ENCODE measurements around the gene PIGT.
"Not testable (repeated sequence)": the region's sequence is repeated elsewhere in the genome, so short reads cannot be mapped to it uniquely, and the experiment has no call there.

PIGT gene

DNA sequence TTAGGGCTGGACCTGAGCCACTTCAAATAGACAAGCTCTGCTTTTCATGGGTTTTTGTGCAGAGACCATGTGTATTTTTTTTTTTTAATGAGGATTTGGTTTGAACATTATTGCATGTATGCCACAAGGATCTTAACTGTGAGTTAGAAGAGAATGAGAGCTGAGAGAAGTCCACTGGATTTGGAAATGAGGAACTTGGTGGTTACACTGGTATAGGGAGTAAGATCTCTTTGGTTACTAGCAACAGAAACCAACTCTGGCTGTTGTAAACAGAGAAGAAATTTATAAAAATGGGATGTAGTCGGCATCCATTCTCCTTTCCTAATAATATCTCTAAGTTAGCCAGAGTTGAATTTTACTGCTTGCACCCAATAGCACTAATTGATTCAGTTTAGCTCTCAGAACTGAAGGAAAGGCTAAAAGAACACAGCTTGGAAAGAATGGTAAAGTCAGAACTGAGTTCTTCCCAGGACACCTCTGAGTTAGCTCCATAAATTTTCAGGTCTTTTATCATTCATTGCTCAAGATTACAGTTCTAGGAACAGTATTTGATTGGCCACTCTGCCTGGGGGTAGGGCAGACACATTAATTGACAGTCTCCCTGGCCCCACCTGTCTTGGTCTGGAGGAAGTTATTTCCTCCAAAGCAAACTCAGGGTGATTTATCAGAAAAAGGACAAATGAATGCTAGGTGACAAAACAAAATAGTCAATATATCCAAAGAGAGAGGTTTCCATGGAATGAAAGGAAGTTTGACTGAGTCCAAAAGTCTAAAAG, 49.7 kb downstream of the PIGT start:
- H3K4me1 ChIP-seq (ENCODE audit: insufficient read depth, low read length), result no peaks in the 10 kb centered on the region
- H3K36me3 ChIP-seq (ENCODE audit: insufficient read depth, low read length), result no peaks in the 10 kb centered on the region
- no peak overlapping the region for H2AFZ ChIP-seq (ENCODE audit: low read depth, low read length)
- H3K27me3 ChIP-seq (ENCODE audit: insufficient read depth, low read length), result peaks cover 25% of the 10 kb centered on the region
- H3K9me3 ChIP-seq (ENCODE audit: low read length), result no peaks in the 10 kb centered on the region
- H3K4me3 ChIP-seq (ENCODE audit: low read length), result no peak overlapping the region

DNA sequence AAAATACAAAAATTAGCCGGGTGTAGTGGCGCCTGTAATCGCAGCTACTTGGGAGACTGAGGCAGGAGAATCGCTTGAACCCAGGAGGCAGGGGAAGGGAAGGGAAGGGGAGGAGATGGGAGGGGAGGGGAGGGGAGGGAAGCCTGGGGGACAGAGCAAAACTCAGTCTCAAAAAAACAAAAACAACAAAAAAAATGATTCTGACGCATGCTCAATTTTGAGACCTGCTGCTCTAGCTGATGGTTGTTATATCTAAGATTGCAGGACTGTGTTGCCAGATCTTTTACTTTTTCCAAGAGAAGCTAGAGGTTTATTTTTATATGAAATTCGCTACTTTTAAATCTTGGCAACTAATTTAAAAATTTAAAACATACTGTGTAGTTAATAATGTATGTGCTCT, 51.2 kb downstream of the PIGT start:
- no peaks in the 10 kb centered on the region for H3K9me3 ChIP-seq (ENCODE audit: low read length)
- no peak overlapping the region for H3K4me3 ChIP-seq (ENCODE audit: low read length)
- H3K27me3 ChIP-seq (ENCODE audit: insufficient read depth, low read length), result peaks cover 22% of the 10 kb centered on the region
- H2AFZ ChIP-seq (ENCODE audit: low read depth, low read length), result no peak overlapping the region
- H3K36me3 ChIP-seq (ENCODE audit: insufficient read depth, low read length), result no peaks in the 10 kb centered on the region
- H3K4me1 ChIP-seq (ENCODE audit: insufficient read depth, low read length), result no peaks in the 10 kb centered on the region

DNA sequence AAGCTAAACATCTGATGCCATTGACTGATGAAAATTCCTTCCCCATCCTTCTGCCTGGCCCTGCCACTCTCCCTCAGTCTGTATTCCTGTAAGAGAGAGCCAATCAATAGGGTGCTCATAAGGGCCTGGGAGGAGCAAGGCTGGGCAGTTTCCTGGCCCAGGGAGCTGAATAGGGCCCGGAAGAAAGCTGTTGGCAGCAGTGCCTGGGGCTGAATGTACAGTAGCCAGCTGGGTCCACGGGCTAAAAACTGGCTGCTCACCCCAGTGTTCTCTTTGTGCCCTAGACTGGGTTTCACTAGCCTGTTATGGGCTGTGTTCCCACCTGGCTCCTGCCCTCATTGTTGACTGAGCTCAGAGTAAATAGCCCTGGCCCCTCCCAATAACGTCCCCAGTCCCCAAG, 51.9 kb downstream of the PIGT start:
- Histone ChIP-seq H3K4me3 (ENCODE audit: low read length) (no peak overlapping the region), H2AFZ (ENCODE audit: low read depth, low read length) (no peak overlapping the region), H3K4me1 (ENCODE audit: insufficient read depth, low read length) (no peaks in the 10 kb centered on the region), H3K9me3 (ENCODE audit: low read length) (no peaks in the 10 kb centered on the region), H3K27me3 (ENCODE audit: insufficient read depth, low read length) (peaks cover 21% of the 10 kb centered on the region), H3K36me3 (ENCODE audit: insufficient read depth, low read length) (no peaks in the 10 kb centered on the region)

DNA sequence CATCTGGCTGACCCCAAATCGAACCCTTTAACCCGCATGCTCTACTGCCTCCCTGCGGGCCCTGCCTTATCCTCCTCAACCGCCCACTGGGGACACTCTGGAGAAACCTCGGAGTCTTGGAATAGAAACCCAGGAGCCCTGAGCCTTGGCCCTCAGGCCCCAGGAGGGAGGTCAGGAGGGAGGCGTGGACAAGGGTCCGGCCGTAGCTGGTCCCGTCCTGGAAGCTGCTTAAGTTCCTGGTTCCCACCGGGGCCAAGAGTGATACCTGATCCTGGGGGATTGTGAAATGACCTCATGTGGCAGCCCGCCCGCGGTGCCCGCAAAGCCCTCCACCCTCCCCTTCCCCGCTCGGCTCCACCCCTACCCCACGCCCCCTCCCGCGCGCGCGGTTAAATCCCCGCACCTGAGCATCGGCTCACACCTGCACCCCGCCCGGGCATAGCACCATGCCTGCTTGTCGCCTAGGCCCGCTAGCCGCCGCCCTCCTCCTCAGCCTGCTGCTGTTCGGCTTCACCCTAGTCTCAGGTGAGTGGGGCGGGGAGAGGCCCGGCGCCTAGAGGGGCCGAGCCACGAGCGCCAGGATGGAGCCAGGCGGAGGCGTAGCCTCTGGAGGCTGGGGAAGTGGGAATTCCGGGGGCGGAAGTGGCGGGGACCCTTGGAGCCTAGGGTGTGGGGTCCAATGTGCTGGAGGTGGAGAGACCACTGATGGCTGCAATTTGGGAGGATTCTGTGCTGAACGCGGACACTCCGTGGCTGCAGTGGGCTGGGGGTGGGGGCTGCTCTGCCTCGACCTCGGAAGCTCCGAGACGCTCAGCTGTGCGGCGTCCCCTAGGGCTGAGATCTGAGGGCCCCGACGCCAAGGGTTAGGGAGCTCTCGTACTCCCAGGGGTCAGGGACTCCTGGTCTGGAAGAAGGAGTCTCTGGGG, 53.7 kb downstream of the PIGT start, which contains the start of gene WFDC2:
Gene WFDC2, plus strand, starts transcription at position 418 of the 926 bp plus-strand sequence. Its CDS starts 29 bp downstream, at position 447.
- Histone ChIP-seq H3K4me3 (ENCODE audit: low read length) (peak within 1 kb of the TSS; percentile 29), H3K9me3 (ENCODE audit: low read length) (no peaks in the 10 kb centered on the region), H3K36me3 (ENCODE audit: insufficient read depth, low read length) (no peaks in the 10 kb centered on the region), H2AFZ (ENCODE audit: low read depth, low read length) (peak within 1 kb of the TSS; percentile 90), H3K4me1 (ENCODE audit: insufficient read depth, low read length) (no peaks in the 10 kb centered on the region), H3K27me3 (ENCODE audit: insufficient read depth, low read length) (peaks cover 14% of the 10 kb centered on the region)

DNA sequence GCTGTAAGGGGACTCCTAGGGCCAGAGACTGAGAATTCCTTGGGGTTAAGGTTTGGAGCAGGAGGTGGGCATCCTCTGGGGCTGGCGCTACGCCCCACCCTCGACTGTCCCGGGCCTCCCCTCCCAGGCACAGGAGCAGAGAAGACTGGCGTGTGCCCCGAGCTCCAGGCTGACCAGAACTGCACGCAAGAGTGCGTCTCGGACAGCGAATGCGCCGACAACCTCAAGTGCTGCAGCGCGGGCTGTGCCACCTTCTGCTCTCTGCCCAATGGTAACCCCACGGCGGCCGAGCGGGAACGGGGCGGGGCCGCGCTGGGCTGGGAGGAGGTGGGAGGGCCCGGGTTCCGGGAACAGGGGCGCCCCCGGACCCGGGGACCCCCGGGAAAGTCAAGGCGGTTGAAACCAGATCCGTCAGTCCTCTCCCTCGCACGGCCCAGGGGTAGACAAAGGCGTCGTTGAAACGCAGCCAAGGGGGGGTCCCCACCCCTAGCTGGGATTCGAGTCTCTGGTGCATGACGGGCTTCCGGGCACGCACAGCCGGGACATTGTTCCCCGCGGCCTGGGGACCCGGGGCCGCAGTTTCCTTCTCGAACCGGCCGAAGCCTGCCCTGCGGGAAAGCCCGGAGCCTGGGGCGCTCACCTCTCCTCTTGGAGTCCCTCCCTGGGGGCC, 54.5 kb downstream of the PIGT start:
- peak overlapping the region; percentile 90 for H2AFZ ChIP-seq (ENCODE audit: low read depth, low read length)
- H3K27me3 ChIP-seq (ENCODE audit: insufficient read depth, low read length), result peaks cover 10% of the 10 kb centered on the region
- no peaks in the 10 kb centered on the region for H3K4me1 ChIP-seq (ENCODE audit: insufficient read depth, low read length)
- no peaks in the 10 kb centered on the region for H3K36me3 ChIP-seq (ENCODE audit: insufficient read depth, low read length)
- no peaks in the 10 kb centered on the region for H3K9me3 ChIP-seq (ENCODE audit: low read length)
- peak overlapping the region; percentile 29 for H3K4me3 ChIP-seq (ENCODE audit: low read length)

DNA sequence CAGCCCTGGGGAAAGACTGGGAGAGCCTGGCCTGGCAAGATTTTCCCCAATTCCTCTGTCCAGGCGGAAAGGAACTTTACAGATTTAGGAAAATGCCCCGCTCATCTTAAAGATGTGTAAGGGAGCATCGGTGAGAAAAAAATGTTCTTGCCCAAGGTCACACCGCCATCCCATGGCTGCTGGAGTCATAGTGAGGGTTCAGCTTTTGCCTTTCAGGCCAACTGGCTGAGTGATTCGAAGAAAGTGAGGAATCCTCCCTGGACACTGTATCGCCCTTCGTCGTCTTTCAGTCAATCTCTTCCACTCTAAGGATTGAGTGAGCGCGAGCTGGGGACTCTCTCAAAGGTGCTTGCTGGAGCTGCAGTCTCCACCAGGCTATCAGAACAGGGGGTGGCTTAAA, 55.0 kb downstream of the PIGT start:
- peak overlapping the region; percentile 90 for H2AFZ ChIP-seq (ENCODE audit: low read depth, low read length)
- H3K27me3 ChIP-seq (ENCODE audit: insufficient read depth, low read length), result peaks cover 7% of the 10 kb centered on the region
- no peaks in the 10 kb centered on the region for H3K9me3 ChIP-seq (ENCODE audit: low read length)
- peak overlapping the region; percentile 29 for H3K4me3 ChIP-seq (ENCODE audit: low read length)
- H3K36me3 ChIP-seq (ENCODE audit: insufficient read depth, low read length), result no peaks in the 10 kb centered on the region
- no peaks in the 10 kb centered on the region for H3K4me1 ChIP-seq (ENCODE audit: insufficient read depth, low read length)

DNA sequence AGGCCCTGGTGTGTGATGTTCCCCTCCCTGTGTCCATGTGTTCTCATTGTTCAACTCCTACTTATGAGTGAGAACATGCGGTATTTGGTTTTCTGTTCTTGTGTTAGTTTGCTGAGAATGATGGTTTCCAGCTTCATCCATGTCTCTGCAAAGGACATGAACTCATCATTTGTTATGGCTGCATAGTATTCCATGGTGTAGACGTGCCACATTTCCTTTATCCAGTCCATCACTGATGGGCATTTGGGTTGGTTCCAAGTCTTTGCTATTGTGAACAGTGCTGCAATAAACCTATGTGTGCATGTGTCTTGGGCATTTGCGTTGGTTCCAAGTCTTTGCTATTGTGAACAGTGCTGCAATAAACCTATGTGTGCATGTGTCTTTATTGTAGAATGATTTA, 56.3 kb downstream of the PIGT start:
- H2AFZ ChIP-seq (ENCODE audit: low read depth, low read length); H3K4me1 ChIP-seq (ENCODE audit: insufficient read depth, low read length); H3K27me3 ChIP-seq (ENCODE audit: insufficient read depth, low read length); H3K4me3 ChIP-seq (ENCODE audit: low read length); H3K36me3 ChIP-seq (ENCODE audit: insufficient read depth, low read length); H3K9me3 ChIP-seq (ENCODE audit: low read length): not testable (repeated sequence)

Measured in neuron (in vitro differentiated cells).